HUES64 (cell line): ENCODE data around the gene DOCK11.
"Not testable (repeated sequence)": the region's sequence is repeated elsewhere in the genome, so short reads cannot be mapped to it uniquely, and the experiment has no call there.

Source experiments
- H3K27ac ChIP-seq: 2 replicates; pipeline ENCODE4 v1.7.0; 2013; ENCODE audit warnings: low read depth, low read length, inconsistent platforms
- H3K27me3 ChIP-seq: 2 replicates; pipeline ENCODE4 v1.6.1; 2013; ENCODE audit warnings: mild to moderate bottlenecking, low read length; ENCODE audit not compliant: insufficient read depth
- H3K36me3 ChIP-seq: 2 replicates; pipeline ENCODE4 v1.6.1; 2013; ENCODE audit warnings: mild to moderate bottlenecking, low read length; ENCODE audit not compliant: insufficient read depth
- H3K4me1 ChIP-seq: 2 replicates; pipeline ENCODE4 v1.6.1; 2013; ENCODE audit warnings: mild to moderate bottlenecking, low read length, moderate library complexity; ENCODE audit not compliant: insufficient read depth
- H3K4me3 ChIP-seq: 2 replicates; pipeline ENCODE4 v1.5.1; 2013; ENCODE audit warnings: mild to moderate bottlenecking, low read length, moderate library complexity
- H3K9ac ChIP-seq: 2 replicates; pipeline ENCODE4 v1.6.1; 2013; ENCODE audit warnings: mild to moderate bottlenecking, low read depth, low read length
- H3K9me3 ChIP-seq: 2 replicates; pipeline ENCODE4 v1.6.1; 2013; ENCODE audit warnings: low read depth, low read length; ENCODE audit not compliant: insufficient read depth
- WGBS: fragments of 150-250, 120-280 bp; methylation state at CpG from one replicate; pipeline ENCODE4 v1.1.7; 2013; ENCODE audit warnings: missing lambda C conversion rate; 5-methylcytosine and 5-hydroxymethylcytosine counted together

DOCK11 gene

DNA sequence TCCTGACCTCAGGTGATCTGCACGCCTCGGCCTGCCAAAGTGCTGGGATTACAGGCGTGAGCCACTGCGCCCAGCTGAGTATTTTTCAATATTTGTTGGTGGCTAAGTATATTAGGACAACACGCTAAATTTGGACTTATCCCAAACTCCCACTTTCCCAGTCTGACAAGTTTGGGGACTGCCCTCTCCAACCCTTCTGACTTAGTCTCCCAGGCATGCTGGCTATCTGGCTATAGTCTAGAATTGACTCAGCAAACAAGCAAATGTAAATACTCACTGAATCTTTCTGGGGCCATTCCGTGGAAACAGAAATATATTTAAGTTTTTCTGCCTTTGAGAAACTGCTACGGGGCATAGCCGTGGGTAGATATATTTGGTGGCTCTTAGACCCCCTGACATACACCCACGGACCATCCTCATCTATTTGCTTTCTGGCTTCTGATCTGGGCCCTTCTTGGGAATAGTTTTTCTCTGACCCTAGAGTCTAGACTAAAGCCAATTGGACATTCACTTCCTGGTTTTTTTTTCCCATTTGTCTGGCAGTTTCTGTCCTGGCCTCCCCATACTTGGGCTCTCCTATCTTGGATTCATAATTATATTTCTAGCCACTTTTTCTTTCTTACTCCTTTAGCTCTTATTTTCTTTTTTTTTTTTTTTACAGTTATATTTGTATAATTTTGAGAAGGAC is 11.3 kb upstream of the DOCK11 start:
- Histone ChIP-seq H3K36me3 (no peaks in the 10 kb centered on the region), H3K27me3 (no peaks in the 10 kb centered on the region), H3K9me3 (no peaks in the 10 kb centered on the region), H3K4me3 (no peak overlapping the region), H3K27ac (no peak overlapping the region), H3K9ac (no peak overlapping the region), H3K4me1 (no peaks in the 10 kb centered on the region)
- WGBS = 93% methylated on average over 6 of the region's 9 CpGs

DNA sequence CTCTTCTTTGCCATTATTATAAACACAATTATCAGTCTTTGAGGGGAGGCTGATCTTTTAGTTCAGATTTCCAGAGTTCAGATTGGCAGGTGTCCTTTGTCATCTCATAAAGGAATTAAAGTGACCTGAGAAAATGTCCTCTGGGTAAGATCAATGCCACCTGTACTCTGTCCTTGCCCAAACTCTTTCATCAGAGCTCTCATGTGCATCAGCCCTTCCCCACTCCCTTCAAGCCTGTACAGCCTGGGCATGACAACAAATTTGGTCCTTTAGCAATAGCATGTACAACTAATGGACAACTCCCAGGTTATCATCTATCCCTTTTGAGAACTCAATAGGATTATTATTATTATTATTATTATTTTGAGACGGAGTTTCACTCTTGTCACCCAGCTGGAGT is 8.9 kb upstream of the DOCK11 start:
- 89% methylated on average over 1 of the region's 1 CpG for WGBS

GRCh38 chrX:118493016-118493415 is 2.6 kb upstream of the DOCK11 start:
- Histone ChIP-seq H3K4me3 (no peak overlapping the region), H3K4me1 (peaks cover 17% of the 10 kb centered on the region; the same call in 1 of the 2 replicates), H3K27me3 (peaks cover 20% of the 10 kb centered on the region), H3K9me3 (no peaks in the 10 kb centered on the region), H3K27ac (no peak overlapping the region), H3K9ac (no peak overlapping the region), H3K36me3 (no peaks in the 10 kb centered on the region)
- 95% methylated on average over 3 of the region's 3 CpGs for WGBS

More for the DNA sequence above, 8.9 kb upstream of the DOCK11 start:
- not testable (repeated sequence) for H3K4me1 ChIP-seq, H3K9me3 ChIP-seq, H3K27ac ChIP-seq, H3K4me3 ChIP-seq, H3K36me3 ChIP-seq, H3K9ac ChIP-seq, H3K27me3 ChIP-seq

DNA sequence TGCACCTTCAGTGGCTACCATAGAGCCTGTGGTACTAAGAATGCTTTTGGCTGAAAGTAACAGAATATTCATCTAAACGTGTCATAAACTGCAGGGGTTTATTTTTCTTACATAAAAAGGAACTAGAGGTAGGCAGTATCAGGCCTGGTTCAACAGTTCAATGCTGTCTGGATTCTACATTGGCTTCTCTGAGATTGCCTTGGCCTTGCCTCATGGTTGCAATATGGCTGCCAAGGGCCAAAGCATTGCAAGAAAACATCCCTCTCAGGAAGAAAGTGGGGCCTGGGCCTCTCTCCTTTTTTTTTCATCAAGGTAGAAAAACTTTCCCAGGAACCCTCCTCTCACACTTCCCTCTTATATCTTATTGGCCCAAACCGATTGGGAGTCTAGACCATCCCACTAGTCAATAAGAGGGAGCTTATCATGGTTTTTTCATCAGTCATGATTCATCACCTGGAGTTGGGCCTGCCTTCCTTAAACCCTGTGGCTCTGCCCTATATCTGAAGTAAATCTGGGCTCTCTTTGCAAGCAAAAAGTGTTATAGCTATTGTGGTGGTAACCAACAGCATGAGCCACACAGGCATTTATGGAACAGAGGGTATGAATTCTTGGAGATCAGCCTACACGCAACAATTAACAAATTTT is 1.8 kb upstream of the DOCK11 start:
- WGBS = 100% methylated on average over 2 of the region's 3 CpGs
- Histone ChIP-seq H3K9me3 (no peaks in the 10 kb centered on the region), H3K36me3 (no peaks in the 10 kb centered on the region)

GRCh38 chrX:118495958-118496762 is 545 bp downstream of the DOCK11 start:
- no peak overlapping the region for H3K27ac ChIP-seq
- peaks cover 24% of the 10 kb centered on the region for H3K27me3 ChIP-seq
- peaks cover 33% of the 10 kb centered on the region for H3K4me1 ChIP-seq
- no peaks in the 10 kb centered on the region for H3K9me3 ChIP-seq
- under 1% methylated on average over 81 of the region's 81 CpGs for WGBS
- H3K9ac ChIP-seq = peak overlapping the region; percentile 61
- H3K36me3 ChIP-seq = no peaks in the 10 kb centered on the region
- H3K4me3 ChIP-seq = peak overlapping the region; percentile 64

More for the DNA sequence above, 1.8 kb upstream of the DOCK11 start:
- peaks cover 24% of the 10 kb centered on the region for H3K4me1 ChIP-seq
- H3K4me3 ChIP-seq = no peak overlapping the region
- peaks cover 24% of the 10 kb centered on the region for H3K27me3 ChIP-seq
- no peak overlapping the region for H3K9ac ChIP-seq
- no peak overlapping the region for H3K27ac ChIP-seq

DNA sequence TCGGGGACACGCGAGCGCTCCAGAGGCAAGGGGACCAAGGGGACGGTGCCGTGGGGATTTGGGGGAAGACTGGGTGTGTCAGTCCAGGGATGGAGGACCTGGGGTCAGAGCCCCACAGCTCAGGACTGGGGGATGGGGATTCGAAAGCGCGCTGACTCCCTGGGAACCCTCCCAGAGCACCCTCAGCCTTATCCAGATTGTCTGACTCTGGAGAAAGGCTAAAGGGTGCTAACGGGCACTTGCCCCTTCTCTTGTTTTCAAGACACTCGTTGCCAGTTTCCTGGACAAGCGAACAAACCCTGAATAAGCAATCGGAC is 1.1 kb downstream of the DOCK11 start:
- Histone ChIP-seq H3K27me3 (peaks cover 24% of the 10 kb centered on the region), H3K36me3 (no peaks in the 10 kb centered on the region), H3K9me3 (no peaks in the 10 kb centered on the region), H3K4me3 (peak overlapping the region; percentile 64), H3K27ac (no peak overlapping the region), H3K4me1 (peaks cover 33% of the 10 kb centered on the region), H3K9ac (peak overlapping the region; percentile 47; the same call in 1 of the 2 replicates)
- WGBS = 3% methylated on average over 12 of the region's 13 CpGs

DNA sequence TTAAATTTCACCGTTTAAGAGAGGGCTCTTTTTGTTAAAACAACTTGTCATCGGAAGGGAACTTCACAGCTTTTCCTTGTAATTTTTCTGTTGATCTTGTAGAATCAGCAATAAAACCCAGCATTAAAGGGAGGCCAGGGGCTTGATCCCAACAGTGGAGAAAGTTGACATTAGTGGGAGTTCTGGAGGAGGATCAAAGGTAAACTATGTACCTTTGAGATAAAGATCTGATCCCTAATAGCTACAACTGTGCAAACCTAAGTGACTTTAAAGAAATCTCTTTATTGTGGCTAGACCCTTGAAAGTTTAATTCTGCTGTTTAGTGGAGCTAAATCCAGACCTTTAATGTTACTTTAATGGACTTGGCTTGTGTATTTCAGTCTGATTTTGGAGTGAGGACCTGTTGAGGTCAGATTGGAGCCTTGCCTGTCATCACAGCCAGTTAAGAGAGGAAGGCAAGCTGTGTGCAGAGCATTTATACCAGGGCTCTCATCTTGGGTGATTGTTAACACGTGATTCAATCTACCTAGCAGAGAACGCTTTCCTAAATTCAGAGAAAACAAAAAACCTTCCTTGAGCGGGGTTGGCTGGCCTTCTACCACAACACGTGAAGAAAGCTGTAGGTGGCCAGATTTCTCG is 1.7 kb downstream of the DOCK11 start:
- Histone ChIP-seq H3K9me3 (no peaks in the 10 kb centered on the region), H3K36me3 (no peaks in the 10 kb centered on the region), H3K27ac (no peak overlapping the region), H3K4me3 (peak overlapping the region; percentile 64), H3K27me3 (peaks cover 24% of the 10 kb centered on the region), H3K4me1 (peaks cover 33% of the 10 kb centered on the region), H3K9ac (0 out of 2 replicates have a peak overlapping the region, but pooled peaks have one; percentile 47)
- 23% methylated on average over 4 of the region's 7 CpGs for WGBS

- WGBS = 100% methylated on average over 1 of the region's 3 CpGs
- H3K9ac ChIP-seq = no peak overlapping the region
- peaks cover 33% of the 10 kb centered on the region for H3K4me1 ChIP-seq
- peaks cover 24% of the 10 kb centered on the region for H3K27me3 ChIP-seq
- H3K9me3 ChIP-seq = no peaks in the 10 kb centered on the region
- no peak overlapping the region for H3K4me3 ChIP-seq
- H3K27ac ChIP-seq = no peak overlapping the region
- no peaks in the 10 kb centered on the region for H3K36me3 ChIP-seq
Measured at GRCh38 chrX:118498351-118498750, 2.7 kb downstream of the DOCK11 start.

DNA sequence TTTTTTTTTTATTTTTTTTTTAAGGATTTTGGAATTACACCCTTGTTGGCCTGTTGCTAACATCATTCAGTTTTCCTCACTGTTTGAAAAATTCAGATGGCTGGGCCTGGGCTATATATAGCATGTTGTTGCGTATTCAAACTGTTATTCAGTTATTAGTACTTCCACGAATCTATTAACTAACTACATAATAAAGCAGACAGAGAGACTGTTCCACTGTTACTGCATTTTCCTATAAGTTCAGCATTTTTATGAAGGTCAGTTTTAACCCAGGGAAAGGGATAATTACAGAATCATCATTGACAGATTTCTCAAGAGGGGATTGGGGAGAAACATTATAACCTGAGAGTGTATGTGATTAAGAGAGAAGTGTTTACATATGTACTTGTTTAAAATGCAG is 3.1 kb downstream of the DOCK11 start:
- Histone ChIP-seq H3K27ac (no peak overlapping the region), H3K9ac (no peak overlapping the region), H3K4me1 (peaks cover 33% of the 10 kb centered on the region), H3K4me3 (peak overlapping the region; percentile 43), H3K27me3 (peaks cover 24% of the 10 kb centered on the region), H3K36me3 (no peaks in the 10 kb centered on the region), H3K9me3 (no peaks in the 10 kb centered on the region)
- no CpG with 5 or more reads among the region's 2 CpGs for whole genome bisulfite sequencing

DNA sequence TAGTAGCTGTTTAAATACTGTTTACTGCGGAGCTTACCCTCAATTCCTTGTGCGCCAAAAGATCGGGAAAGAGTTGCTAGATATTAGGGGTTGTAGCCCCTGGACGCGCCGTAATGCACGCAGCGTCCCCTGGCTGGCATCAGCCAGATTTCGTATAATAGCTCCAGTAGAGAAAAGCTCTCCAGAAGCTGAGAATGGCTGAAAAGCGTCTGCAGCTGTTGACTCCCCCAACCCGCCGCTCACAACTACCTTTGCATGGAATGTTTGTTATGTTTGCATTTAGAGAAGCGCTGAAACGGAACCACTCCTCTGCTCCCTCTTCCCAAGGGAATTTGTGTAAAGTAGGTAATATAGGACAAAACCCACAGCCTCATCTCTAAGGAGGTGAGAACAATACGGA is 3.7 kb downstream of the DOCK11 start:
- Histone ChIP-seq H3K4me3 (peak overlapping the region; percentile 43), H3K9ac (peak overlapping the region; percentile 57), H3K36me3 (no peaks in the 10 kb centered on the region), H3K4me1 (peaks cover 32% of the 10 kb centered on the region), H3K9me3 (no peaks in the 10 kb centered on the region), H3K27ac (peak overlapping the region; percentile 63; the same call in 1 of the 2 replicates), H3K27me3 (peaks cover 24% of the 10 kb centered on the region)
- 10% methylated on average over 11 of the region's 15 CpGs for WGBS
